ENCODE data around the gene PAFAH2.

PAFAH2 gene

GRCh38 chr1:26034504-26035202, 36.8 kb upstream of the PAFAH2 start:
- Histone ChIP-seq H3K36me3 (ENCODE audit: control insufficient read depth in 2 of 2, insufficient read depth in 1 of 2, low read length in 2 of 2) (no peaks in the 10 kb centered on the region), H3K4me1 (ENCODE audit: control insufficient read depth, insufficient read depth, low read length) (no peaks in the 10 kb centered on the region), H3K9me3 (ENCODE audit: control insufficient read depth, insufficient read depth, low read depth, low read length) (no peaks in the 10 kb centered on the region), H3K4me3 (ENCODE audit: low read depth, low read length) (peak overlapping the region; percentile 83), H3K27ac (ENCODE audit: extremely low read depth, low read depth, low read length) (no peak overlapping the region; the same call in 1 of the 2 replicates)
- CTCF ChIA-PET, result interaction anchor here (0.5 to 7.5 kb wide), 19 partner anchors 9 to 714 kb away, joined by 3 to 80 read pairs (median 4); partner anchors contain the start of genes CEP85, EXTL1 and ZNF593
- TF ChIP-seq, protein P1, sequence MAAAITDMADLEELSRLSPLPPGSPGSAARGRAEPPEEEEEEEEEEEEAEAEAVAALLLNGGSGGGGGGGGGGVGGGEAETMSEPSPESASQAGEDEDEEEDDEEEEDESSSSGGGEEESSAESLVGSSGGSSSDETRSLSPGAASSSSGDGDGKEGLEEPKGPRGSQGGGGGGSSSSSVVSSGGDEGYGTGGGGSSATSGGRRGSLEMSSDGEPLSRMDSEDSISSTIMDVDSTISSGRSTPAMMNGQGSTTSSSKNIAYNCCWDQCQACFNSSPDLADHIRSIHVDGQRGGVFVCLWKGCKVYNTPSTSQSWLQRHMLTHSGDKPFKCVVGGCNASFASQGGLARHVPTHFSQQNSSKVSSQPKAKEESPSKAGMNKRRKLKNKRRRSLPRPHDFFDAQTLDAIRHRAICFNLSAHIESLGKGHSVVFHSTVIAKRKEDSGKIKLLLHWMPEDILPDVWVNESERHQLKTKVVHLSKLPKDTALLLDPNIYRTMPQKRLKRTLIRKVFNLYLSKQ (tag by site-specific recombination; IDR thresholded peaks at IDR 0.05; ENCODE audit: borderline replicate concordance), result no peak
- no peak for TF ChIP-seq ZNF426 (tag by site-specific recombination; IDR thresholded peaks at IDR 0.05)
- no peak for TF ChIP-seq ZNF548 (tag by site-specific recombination; IDR thresholded peaks at IDR 0.05)
- TF ChIP-seq HIC1 (tag by site-specific recombination; IDR thresholded peaks at IDR 0.05), result peak; percentile 46; the same call in 1 of the 2 replicates
- no peak for TF ChIP-seq ZBTB7A (tag by site-specific recombination; IDR thresholded peaks at IDR 0.05; ENCODE audit: low read depth)
- TF ChIP-seq PRDM10 (tag by site-specific recombination; IDR thresholded peaks at IDR 0.05), result peak; percentile 10; the same call in 1 of the 2 replicates
- TF ChIP-seq ZNF558 (tag by site-specific recombination; IDR thresholded peaks at IDR 0.05), result no peak
- TF ChIP-seq ZFHX2 (tag by site-specific recombination; conservative IDR thresholded peaks at IDR 0.05), result no peak
- no peak for TF ChIP-seq ZNF10 (tag by site-specific recombination; IDR thresholded peaks at IDR 0.05)
- TF ChIP-seq TRIM28 (IDR thresholded peaks at IDR 0.05; ENCODE audit: borderline replicate concordance, low read length), result no peak
- no peak for TF ChIP-seq ZNF830 (tag by site-specific recombination; IDR thresholded peaks at IDR 0.05; ENCODE audit: low read depth)
- POLR2A ChIA-PET, result interaction anchor here (0.7 to 1.8 kb wide), 3 partner anchors 8 to 111 kb away, joined by 3 to 10 read pairs (median 3); no protein-coding TSS in a partner anchor

- CTCF ChIA-PET, result interaction anchor here (0.9 to 7.5 kb wide), 3 partner anchors 80 to 289 kb away, joined by 3 to 80 read pairs (median 5); no protein-coding TSS in a partner anchor
- no peaks in the 10 kb centered on the region for H3K4me1 ChIP-seq (ENCODE audit: control insufficient read depth, insufficient read depth, low read length)
- no peaks in the 10 kb centered on the region for H3K9me3 ChIP-seq (ENCODE audit: control insufficient read depth, insufficient read depth, low read depth, low read length)
- no peak overlapping the region for H3K4me3 ChIP-seq (ENCODE audit: low read depth, low read length)
- POLR2A ChIA-PET, result no interaction called here
- no peaks in the 10 kb centered on the region for H3K36me3 ChIP-seq (ENCODE audit: control insufficient read depth in 2 of 2, insufficient read depth in 1 of 2, low read length in 2 of 2)
- TF ChIP-seq REPIN1 (tag by site-specific recombination; IDR thresholded peaks at IDR 0.05; ENCODE audit: low read depth) (no peak), ZNF843 (tag by site-specific recombination; IDR thresholded peaks at IDR 0.05) (no peak), ZNF76 (tag by site-specific recombination; IDR thresholded peaks at IDR 0.05; ENCODE audit: borderline replicate concordance, low read depth) (no peak), ZNF335 (tag by site-specific recombination; conservative IDR thresholded peaks at IDR 0.05) (peak; percentile 87), ZNF518A (tag by site-specific recombination; conservative IDR thresholded peaks at IDR 0.05; ENCODE audit: low read depth) (no peak), RBAK (tag by site-specific recombination; IDR thresholded peaks at IDR 0.05) (no peak)
- no peak overlapping the region for H3K27ac ChIP-seq (ENCODE audit: extremely low read depth, low read depth, low read length)
These were observed 34.9 kb upstream of the PAFAH2 start for GRCh38 chr1:26032656-26033357.
